H7 (cell line): ENCODE data around the gene NPHP4. TPM values are rescaled to one million over a fixed set of nuclear protein-coding genes. Genes with fewer than 3 reads are reported as not detected.
A peak's percentile ranks its signal among the peaks of the same experiment; 100 is the strongest.
"Not testable (repeated sequence)": the region's sequence is repeated elsewhere in the genome, so short reads cannot be mapped to it uniquely, and the experiment has no call there.

ENCODE experiments used
- DNase-seq: peaks from one replicate; pipeline ENCODE4 v3.0.0; 2012
- H3K27me3 ChIP-seq: 2 replicates; pipeline ENCODE4 v1.6.0; 2011; ENCODE audit warnings: mild to moderate bottlenecking, low read length; ENCODE audit not compliant: control insufficient read depth, insufficient read depth
- H3K36me3 ChIP-seq: replicated peaks from 2 replicates; pipeline ENCODE4 v1.5.1; 2011; ENCODE audit warnings: low read length; ENCODE audit not compliant: control insufficient read depth, insufficient read depth
- H3K4me3 ChIP-seq: 2 replicates; pipeline ENCODE4 v1.5.1; 2011; ENCODE audit warnings: low read depth, mild to moderate bottlenecking, control low read depth, low read length, moderate library complexity; ENCODE audit not compliant: insufficient read depth
- total RNA-seq: library from RNA; depleted of rRNA; stranded (reverse); fragments of >200 nt; shearing (Covaris generic); gene quantifications from 2 replicates; pipeline ENCODE4 v1.2.3, GENCODE V29; 2014

NPHP4 gene
- total RNA-seq, 1 experiment from 2014 or later, result 22.1 TPM

DNA sequence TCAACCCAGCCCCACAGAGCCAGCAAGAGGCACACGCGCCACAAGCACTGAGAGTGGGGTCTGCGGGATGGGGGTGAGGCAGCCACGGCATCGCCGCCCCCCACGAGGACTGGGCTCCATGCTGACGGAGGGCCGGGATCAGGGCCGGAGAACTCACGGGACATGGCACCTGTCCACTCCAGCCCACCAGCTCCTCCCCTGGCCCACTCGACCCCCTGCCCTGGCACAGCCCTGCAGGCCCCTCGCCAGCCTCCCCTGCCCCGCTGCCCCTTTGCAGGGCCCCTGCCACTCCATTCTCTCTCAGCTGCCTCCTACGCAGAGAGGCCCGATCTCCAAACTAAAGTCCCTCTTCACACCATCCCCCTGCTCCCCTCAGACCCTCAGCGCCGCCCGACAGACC is 134.0 kb downstream of the NPHP4 start:
- H3K36me3 ChIP-seq, result no peaks in the 10 kb centered on the region
- H3K4me3 ChIP-seq, result no peak overlapping the region
- no peak for DNase-seq
- H3K27me3 ChIP-seq, result no peaks in the 10 kb centered on the region

GRCh38 chr1:5857508-5858090 is 134.6 kb downstream of the NPHP4 start:
- Histone ChIP-seq H3K4me3 (no peak overlapping the region), H3K36me3 (no peaks in the 10 kb centered on the region), H3K27me3 (no peaks in the 10 kb centered on the region)
- DNase-seq, result no peak

DNA sequence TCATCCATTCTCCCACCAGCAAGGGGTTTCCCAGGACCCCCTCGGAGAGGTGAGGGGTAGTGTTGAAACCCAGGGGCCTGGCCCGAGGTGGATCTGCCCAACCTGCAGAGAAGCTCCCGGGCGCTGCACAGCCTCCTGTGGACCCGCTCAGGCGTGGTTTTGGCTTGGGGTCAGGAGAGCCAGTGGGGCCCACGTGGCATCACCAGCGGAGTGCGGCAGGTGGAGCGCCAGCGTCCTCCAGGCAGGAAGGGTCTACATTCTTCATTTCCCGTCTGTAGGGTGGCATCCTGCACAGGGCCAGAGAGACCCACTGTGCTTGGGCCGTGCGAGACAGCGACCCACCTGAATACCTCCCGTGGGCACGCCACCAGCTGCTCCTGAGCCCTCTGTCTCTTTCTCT is 135.2 kb downstream of the NPHP4 start:
- Histone ChIP-seq H3K36me3 (no peaks in the 10 kb centered on the region), H3K27me3 (no peaks in the 10 kb centered on the region)
- no peak for DNase-seq

DNA sequence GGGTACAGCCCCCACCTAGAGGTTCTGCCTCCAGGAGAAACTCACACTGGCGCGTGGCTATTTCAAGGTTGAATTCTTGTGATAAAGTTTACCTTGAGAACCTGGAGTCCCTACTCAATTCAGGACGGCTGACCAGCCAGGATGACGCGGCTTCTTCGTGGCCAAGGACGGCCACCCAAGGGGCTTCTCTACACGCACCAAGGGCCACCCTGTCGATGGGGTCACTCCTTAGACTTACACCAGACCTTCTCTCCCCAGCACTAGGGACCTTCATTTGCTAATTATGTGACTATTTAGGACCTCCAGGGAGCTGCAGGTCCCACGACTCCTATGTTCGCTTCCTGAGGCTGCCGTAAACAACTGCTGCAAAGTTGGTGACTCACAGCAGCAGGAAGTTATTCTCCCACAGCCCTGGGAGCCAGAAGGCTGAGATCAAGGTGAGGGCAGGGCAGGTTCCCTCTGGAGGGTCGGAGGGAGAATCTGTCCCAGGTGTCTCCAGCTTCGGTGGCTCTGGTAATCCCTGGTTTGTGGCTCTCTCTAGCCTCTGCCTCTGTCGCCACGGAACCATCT is 135.9 kb downstream of the NPHP4 start:
- Histone ChIP-seq H3K4me3 (no peak overlapping the region), H3K36me3 (no peaks in the 10 kb centered on the region), H3K27me3 (no peaks in the 10 kb centered on the region)
- no peak for DNase-seq

More for the DNA sequence above, 135.2 kb downstream of the NPHP4 start:
- H3K4me3 ChIP-seq, result no peak overlapping the region

DNA sequence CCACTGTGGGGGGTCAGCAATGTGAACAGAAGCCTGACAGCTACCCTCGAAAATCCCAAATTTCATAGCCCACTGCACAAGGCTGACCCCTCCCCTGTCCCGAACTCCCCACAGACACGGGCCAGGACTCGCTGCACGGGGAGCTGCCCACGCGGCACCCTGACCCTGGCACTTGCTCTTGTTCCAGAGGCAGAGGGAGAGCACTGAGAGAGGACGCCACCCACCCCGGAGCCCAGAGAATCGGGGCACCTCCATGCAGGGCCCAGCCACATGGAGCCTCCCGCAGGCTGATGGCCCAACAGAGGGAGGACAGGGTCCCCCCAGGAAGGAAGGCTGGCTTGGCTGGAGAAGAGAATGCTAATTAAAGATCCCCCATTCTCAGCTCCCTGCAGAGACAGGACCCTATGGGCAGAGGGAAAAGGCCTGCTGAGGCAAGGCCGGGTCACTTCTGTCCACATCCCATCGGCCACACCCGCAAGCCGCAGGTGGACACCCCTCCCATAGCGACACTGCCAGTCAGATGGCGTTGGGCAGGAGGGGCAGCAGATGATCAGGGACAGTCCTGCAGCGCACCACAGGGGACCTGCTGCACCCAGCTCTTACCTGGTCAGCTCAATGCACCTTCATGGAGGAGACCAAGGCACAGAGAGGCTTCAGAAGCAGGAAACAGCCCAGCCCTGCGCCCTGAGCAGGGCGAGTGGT is 136.9 kb downstream of the NPHP4 start:
- no peaks in the 10 kb centered on the region for H3K36me3 ChIP-seq
- no peak for DNase-seq

GRCh38 chr1:5854754-5855153 is 137.5 kb downstream of the NPHP4 start:
- DNase-seq, result no peak
- no peaks in the 10 kb centered on the region for H3K36me3 ChIP-seq
- H3K27me3 ChIP-seq, result no peaks in the 10 kb centered on the region
- no peak overlapping the region for H3K4me3 ChIP-seq

More for the DNA sequence above, 136.9 kb downstream of the NPHP4 start:
- Histone ChIP-seq H3K27me3 (no peaks in the 10 kb centered on the region), H3K4me3 (no peak overlapping the region)

GRCh38 chr1:5853858-5854257 is 138.4 kb downstream of the NPHP4 start:
- not testable (repeated sequence) for H3K36me3 ChIP-seq, H3K27me3 ChIP-seq, H3K4me3 ChIP-seq, DNase-seq

GRCh38 chr1:5850503-5850902 is 141.7 kb downstream of the NPHP4 start:
- DNase-seq, result no peak
- Histone ChIP-seq H3K36me3 (no peaks in the 10 kb centered on the region), H3K27me3 (no peaks in the 10 kb centered on the region), H3K4me3 (no peak overlapping the region)

GRCh38 chr1:5849550-5849949 is 142.7 kb downstream of the NPHP4 start:
- DNase-seq, result no peak
- Histone ChIP-seq H3K27me3 (no peaks in the 10 kb centered on the region), H3K4me3 (no peak overlapping the region), H3K36me3 (no peaks in the 10 kb centered on the region)

GRCh38 chr1:5847013-5847659 is 145.1 kb downstream of the NPHP4 start:
- no peaks in the 10 kb centered on the region for H3K36me3 ChIP-seq
- DNase-seq, result peak; percentile 96
- H3K4me3 ChIP-seq, result no peak overlapping the region
- H3K27me3 ChIP-seq, result no peaks in the 10 kb centered on the region

DNA sequence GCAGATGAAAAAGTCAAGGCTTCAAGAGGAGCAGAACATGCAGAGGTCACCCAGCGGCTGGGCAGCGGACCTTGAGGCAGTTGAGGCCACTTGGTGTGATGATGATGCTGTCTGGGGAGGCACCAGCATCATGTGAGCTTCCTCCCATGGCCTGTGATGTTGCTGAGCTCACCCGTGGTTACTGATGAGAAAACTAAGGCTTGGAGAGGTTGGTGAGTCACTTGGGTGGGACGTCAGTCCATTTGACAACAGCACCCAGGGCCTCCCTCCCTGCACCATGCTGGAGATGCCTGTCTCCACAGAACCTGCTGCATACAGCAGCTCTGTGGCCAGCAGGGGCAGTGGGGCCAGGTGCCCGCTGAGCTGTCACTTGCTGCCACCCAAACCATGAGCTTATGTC is 146.8 kb downstream of the NPHP4 start:
- H3K36me3 ChIP-seq, result no peaks in the 10 kb centered on the region
- H3K27me3 ChIP-seq, result no peaks in the 10 kb centered on the region
- no peak overlapping the region for H3K4me3 ChIP-seq
- DNase-seq, result no peak

- Histone ChIP-seq H3K4me3 (no peak overlapping the region), H3K27me3 (no peaks in the 10 kb centered on the region), H3K36me3 (no peaks in the 10 kb centered on the region)
- no peak for DNase-seq
Measured at GRCh38 chr1:5844442-5844841, 147.8 kb downstream of the NPHP4 start.

DNA sequence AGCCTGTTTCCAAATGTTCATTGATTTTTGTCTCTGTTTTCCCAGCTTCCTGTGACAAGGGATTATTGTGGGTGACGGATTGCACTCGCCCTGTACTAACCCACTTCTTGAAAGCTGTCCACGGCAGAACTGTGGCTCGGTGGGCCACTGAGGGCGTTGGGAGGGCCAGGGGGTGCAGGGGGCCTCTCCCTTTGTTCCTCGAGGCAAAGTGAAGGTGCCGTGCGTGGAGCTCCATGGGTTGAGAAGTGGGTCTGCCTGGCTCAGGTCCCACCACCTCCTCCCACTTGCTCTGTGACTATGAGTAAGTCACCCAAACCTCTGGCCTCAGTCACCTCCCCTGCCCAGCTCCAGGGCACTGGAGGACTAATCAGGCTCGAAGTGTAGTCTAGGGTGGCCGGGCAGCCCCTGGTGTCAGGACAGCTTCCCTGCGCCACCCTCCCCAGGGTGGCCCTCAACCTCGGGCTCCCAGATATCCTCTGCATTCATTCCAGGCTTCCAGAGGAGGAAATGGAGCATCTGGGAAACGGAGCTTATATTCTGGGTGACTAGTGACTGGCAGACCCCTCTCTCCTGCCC is 148.6 kb downstream of the NPHP4 start:
- H3K36me3 ChIP-seq, result no peaks in the 10 kb centered on the region
- peak; percentile 75 for DNase-seq
- no peaks in the 10 kb centered on the region for H3K27me3 ChIP-seq
- H3K4me3 ChIP-seq, result no peak overlapping the region

GRCh38 chr1:5842679-5843078 is 149.5 kb downstream of the NPHP4 start:
- DNase-seq, result no peak
- H3K4me3 ChIP-seq, result no peak overlapping the region
- no peaks in the 10 kb centered on the region for H3K27me3 ChIP-seq
- H3K36me3 ChIP-seq, result no peaks in the 10 kb centered on the region
